Stimulated activated CD4-positive, alpha-beta T cell treated with anti-CD3 and anti-CD28 coated beads, Interleukin-4, amount 100 ng/mL, for 24 hours (primary cell): Measurements from ENCODE around the gene ZNF398.
"Not testable (repeated sequence)": the region's sequence is repeated elsewhere in the genome, so short reads cannot be mapped to it uniquely, and the experiment has no call there.

Experiments used
- DNase-seq: peaks from one replicate; pipeline ENCODE4 v3.0.0-alpha.2; 2020

The ZNF398 gene

GRCh38 chr7:149226366-149226765, 79.1 kb downstream of the ZNF398 start:
- DNase-seq: not testable (repeated sequence)

DNA sequence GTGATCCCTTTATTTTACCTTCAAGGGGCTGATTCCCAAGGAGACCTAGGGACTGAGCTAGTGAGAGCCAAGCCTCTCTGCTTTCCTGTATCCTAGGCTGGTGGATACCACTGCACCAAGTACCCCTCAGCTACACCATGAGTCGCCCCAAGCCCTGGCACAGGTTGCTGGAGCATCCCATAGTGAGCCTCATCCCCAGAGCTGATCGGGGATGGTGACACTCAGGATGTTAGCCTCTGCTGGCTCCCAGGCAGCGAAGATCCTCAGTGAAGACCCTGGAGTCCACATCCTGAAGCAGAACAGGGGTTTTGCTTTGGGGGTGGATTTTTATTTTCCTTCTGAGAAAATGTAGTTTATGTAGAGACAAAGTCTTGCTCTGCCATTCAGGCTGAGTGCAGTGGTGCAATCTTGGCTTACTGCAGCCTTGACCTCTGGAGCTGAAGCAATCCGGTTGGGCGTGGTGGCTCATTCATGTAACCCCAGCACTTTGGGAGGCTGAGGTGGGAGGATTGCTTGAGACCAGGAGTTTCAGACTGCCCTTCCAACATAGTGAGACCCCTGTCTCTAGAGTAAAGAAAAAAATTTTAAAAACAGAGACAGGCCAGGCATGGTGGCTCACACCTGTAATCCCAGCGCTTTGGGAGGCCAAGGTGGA, 79.7 kb downstream of the ZNF398 start:
- no peak for DNase-seq

GRCh38 chr7:149228831-149229471, 81.7 kb downstream of the ZNF398 start:
- DNase-seq: no peak

DNA sequence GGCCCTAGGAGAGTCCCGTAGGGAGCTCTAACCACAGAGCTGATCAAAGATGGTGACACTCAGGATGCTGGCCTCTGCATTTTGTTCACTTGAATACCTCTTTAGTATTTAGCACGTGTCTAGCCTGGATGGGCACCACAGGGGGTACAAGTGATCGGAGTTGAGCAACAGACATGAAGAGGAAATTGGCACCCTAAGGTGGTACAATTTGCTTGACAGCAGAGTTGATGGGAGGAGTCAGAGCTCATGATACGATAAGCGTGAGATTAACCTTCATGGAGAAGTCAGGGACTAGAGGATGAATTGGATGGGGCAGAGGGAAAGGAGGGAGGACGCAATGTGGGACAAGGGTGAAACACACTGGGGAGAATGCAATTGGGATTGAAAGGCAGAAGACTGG, 82.3 kb downstream of the ZNF398 start:
- DNase-seq: no peak

DNA sequence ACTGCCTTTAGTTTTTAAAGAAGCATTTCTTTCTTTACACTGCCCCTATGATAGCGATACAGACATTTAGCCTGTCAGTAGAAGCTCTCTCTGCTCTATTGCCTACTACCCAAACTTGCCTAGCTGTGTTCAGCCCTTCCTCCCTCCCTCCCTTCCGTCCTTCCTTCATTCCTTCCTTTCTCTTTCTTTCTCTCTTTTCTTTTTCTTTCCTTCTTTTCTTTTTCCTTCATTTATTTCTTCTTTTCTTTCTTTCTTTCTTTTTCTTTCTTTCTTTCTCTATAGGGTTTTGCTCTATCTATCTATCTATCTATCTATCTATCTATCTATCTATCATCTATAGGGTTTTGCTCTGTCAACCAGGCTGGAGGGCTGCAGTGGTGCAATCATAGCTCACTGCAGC, 85.1 kb downstream of the ZNF398 start:
- no peak for DNase-seq
